Measurements from ENCODE around the gene SMYD4.
"Not testable (repeated sequence)": the region's sequence is repeated elsewhere in the genome, so short reads cannot be mapped to it uniquely, and the experiment has no call there.

Gene SMYD4

GRCh38 chr17:1779571-1780131 lies 50.1 kb downstream of the SMYD4 start:
- DNase-seq = peak; percentile 85

DNA sequence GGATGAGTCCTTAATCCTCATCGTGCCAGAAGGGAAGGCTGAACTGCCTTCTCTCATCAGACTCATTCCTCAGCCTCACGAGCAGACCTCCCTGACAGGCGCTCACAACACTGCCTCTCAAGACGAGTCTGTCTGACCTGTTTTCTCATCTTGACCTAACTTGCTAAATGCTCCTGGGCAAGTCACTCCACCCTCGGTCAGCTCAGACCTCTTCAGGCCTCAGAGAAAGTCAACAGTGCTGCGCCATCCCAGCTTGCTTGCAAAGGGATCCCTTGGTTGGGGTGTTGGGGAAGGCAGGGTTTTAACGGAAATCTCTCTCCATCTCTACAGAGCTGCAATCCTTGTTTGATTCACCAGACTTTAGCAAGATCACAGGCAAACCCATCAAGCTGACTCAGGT lies 52.8 kb downstream of the SMYD4 start:
- no peak for DNase-seq

GRCh38 chr17:1776328-1776727 lies 53.4 kb downstream of the SMYD4 start:
- no peak for DNase-seq

GRCh38 chr17:1774390-1775176 lies 55.1 kb downstream of the SMYD4 start:
- DNase-seq = no peak

- no peak for DNase-seq
Measured at GRCh38 chr17:1773696-1774181, 56.0 kb downstream of the SMYD4 start.

GRCh38 chr17:1773000-1773695 lies 56.6 kb downstream of the SMYD4 start:
- DNase-seq = not testable (repeated sequence)

DNA sequence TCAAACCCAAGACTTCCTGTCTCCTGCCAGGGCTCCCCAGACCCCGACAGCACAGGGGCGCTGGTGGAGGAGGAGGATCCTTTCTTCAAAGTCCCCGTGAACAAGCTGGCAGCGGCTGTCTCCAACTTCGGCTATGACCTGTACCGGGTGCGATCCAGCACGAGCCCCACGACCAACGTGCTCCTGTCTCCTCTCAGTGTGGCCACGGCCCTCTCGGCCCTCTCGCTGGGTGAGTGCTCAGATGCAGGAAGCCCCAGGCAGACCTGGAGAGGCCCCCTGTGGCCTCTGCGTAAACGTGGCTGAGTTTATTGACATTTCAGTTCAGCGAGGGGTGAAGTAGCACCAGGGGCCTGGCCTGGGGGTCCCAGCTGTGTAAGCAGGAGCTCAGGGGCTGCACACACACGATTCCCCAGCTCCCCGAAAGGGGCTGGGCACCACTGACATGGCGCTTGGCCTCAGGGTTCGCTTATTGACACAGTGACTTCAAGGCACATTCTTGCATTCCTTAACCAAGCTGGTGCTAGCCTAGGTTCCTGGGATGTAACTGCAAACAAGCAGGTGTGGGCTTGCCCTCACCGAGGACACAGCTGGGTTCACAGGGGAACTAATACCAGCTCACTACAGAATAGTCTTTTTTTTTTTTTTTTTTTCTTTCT lies 59.8 kb downstream of the SMYD4 start:
- DNase-seq = no peak

DNA sequence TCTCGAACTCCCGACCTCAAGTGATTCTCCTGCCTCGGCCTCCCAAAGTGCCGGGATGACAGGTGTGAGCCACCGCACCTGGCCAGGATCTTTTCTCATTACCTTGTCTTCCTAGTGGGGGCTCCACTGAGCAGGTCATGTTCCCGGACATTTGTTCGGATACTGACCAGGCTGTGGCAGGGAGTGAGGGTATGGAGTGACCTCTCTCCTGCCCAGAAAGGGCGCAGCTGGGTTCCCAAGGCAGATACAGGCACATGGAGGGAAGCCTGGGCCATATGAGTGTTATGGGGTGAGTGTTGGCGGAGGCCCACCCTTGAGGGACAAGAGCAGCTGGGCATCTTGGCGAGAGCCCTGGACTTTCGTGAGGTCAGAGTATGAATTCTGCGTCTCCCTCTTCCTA lies 62.3 kb downstream of the SMYD4 start:
- DNase-seq = no peak

- DNase-seq = no peak
Measured at GRCh38 chr17:1766382-1767135, 63.1 kb downstream of the SMYD4 start.

GRCh38 chr17:1765576-1765975 lies 64.1 kb downstream of the SMYD4 start:
- DNase-seq = no peak

DNA sequence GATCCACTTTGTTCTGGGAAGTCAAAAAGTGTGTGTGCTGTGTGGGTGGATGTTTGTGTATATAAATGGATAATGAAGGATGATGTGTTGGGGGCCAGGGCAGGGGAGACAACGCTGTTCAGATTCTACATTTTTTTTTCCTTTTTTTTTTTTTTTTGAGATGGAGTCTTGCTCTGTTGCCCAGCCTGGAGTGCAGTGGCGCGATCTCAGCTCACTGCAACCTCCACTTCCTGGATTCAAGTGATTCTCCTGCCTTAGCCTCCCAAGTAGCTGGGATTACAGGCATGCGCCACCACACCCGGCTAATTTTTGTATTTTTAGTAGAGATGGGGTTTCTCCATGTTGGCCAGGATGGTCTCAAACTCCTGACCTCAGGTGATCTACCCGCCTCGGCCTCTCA lies 65.0 kb downstream of the SMYD4 start:
- DNase-seq = not testable (repeated sequence)

GRCh38 chr17:1764284-1764683 lies 65.4 kb downstream of the SMYD4 start:
- DNase-seq = peak; percentile 15

GRCh38 chr17:1762901-1763898 lies 66.5 kb downstream of the SMYD4 start:
- peak; percentile 26 for DNase-seq

DNA sequence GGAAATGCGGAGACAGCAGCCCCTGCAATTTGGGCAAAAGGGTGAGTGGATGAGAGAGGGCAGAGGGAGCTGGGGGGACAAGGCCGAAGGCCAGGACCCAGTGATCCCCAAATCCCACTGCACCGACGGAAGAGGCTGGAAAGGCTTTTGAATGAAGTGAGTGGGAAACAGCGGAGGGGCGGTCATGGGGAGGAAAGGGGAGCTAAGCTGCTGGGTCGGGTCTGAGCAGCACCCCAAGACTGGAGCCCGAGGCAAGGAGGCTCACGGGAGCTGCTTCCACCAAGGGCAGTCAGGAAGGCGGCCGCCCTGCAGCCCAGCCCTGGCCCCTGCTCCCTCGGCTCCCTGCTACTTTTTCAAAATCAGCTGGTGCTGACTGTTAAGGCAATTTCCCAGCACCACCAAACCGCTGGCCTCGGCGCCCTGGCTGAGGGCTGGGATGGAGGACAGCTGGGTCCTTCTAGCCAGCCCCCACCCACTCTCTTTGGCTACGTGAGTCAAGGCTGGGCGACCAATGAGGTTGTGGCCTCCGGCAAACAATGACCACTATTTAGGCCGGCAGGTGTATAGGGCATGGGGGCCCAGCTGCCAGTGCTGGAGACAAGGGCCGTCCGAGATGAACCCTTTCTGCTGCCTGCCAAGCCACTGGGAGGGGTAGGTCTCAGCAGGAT lies 67.3 kb downstream of the SMYD4 start:
- no peak for DNase-seq

GRCh38 chr17:1759529-1759928 lies 70.2 kb downstream of the SMYD4 start:
- DNase-seq = no peak

GRCh38 chr17:1758807-1759206 lies 70.9 kb downstream of the SMYD4 start:
- no peak for DNase-seq

- no peak for DNase-seq
Measured at GRCh38 chr17:1755827-1756262, 73.9 kb downstream of the SMYD4 start.

- no peak for DNase-seq
Measured at GRCh38 chr17:1755252-1755826, 74.4 kb downstream of the SMYD4 start.

DNA sequence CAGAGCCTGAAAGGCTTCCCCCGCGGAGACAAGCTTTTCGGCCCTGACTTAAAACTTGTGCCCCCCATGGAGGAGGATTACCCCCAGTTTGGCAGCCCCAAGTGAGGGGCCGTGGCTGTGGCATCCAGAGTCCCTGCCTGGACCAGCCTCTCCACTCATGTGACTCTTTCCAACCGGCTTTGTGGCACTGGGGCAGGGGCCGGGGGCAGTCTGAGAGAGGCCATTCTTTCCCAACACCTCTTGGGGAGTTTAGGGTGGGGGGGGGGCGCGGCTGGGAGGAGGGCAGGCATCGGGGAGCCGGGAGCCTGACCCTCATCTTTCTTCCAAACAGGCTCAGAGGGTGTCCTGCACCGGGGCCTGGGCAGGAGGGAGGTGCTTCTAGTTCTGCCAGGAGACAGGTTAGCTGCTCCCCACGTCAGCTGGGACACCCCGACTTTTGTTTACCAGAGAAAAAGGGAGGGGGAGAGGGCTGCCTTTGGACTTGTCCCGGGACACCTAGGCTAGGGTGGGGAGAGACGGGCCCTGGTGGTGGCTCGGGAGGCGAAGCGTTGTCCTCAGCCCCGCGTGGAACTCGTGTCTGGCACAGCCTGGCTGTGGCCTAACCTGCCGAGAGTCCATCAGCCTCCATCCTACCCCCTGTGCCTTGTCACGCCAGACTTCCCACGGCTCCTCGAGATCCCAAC lies 75.1 kb downstream of the SMYD4 start:
- DNase-seq = no peak
